ENCODE measurements around the gene MRPL4. TPM values are rescaled to one million over a fixed set of nuclear protein-coding genes. Genes with fewer than 3 reads are reported as not detected.

Gene MRPL4
- total and polyA plus RNA-seq, 10 of the 15 experiments (the other 5 are each of a cell fraction or from before 2014, with no cell fraction given): 0.79 to 221 (median 112) TPM

GRCh38 chr19:10271543-10272086 is 19.6 kb downstream of the MRPL4 start (continued):
- no peak for TF ChIP-seq CBX3 (IDR thresholded peaks at IDR 0.05; ENCODE audit: borderline replicate concordance, low read depth)
- TF ChIP-seq BHLHE40 (IDR thresholded peaks at IDR 0.05; ENCODE audit: borderline replicate concordance in 1 of 2, low read depth in 2 of 2, low read length in 1 of 2): peak; percentile 51 to 68; a peak in 3 of 4 replicates
- TF ChIP-seq PAX5 (IDR thresholded peaks at IDR 0.05; ENCODE audit: borderline replicate concordance, low read depth, low read length): 0 out of 2 replicates have a peak, but pooled peaks have one; percentile 59
- TF ChIP-seq TARDBP (IDR thresholded peaks at IDR 0.05; ENCODE audit: borderline replicate concordance): peak; percentile 24; the same call in 1 of the 2 replicates
- peak; percentile 79 for TF ChIP-seq TCF12 (IDR thresholded peaks at IDR 0.05; ENCODE audit: low read depth, low read length)
- peak; percentile 24 for TF ChIP-seq BACH1 (IDR thresholded peaks at IDR 0.05; ENCODE audit: borderline replicate concordance)
- TF ChIP-seq SMAD5 (IDR thresholded peaks at IDR 0.05; ENCODE audit: low read depth): no peak
- peak; percentile 36; the same call in 1 of the 2 replicates for TF ChIP-seq ZNF217 (IDR thresholded peaks at IDR 0.05)
- 0 out of 2 replicates have a peak, but pooled peaks have one; percentile 23 for TF ChIP-seq HCFC1 (IDR thresholded peaks at IDR 0.05; ENCODE audit: low read length)
- TF ChIP-seq HDAC2 (IDR thresholded peaks at IDR 0.05): no peak
- no peak for TF ChIP-seq HDAC6 (IDR thresholded peaks at IDR 0.05; ENCODE audit: unreplicated experiment)
- TF ChIP-seq NFIC (IDR thresholded peaks at IDR 0.05; ENCODE audit: low read depth, low read length): 0 out of 2 replicates have a peak, but pooled peaks have one; percentile 50
- 0 out of 2 replicates have a peak, but pooled peaks have one; percentile 40 for TF ChIP-seq LARP7 (IDR thresholded peaks at IDR 0.05)
- peak; percentile 87 for TF ChIP-seq PKNOX1 (IDR thresholded peaks at IDR 0.05)
- TF ChIP-seq RAD21 (IDR thresholded peaks at IDR 0.05; ENCODE audit: insufficient read depth, low read depth, low read length): no peak
- no peak for TF ChIP-seq BRCA1 (IDR thresholded peaks at IDR 0.05; ENCODE audit: low read depth, low read length)
- TF ChIP-seq FOXM1 (IDR thresholded peaks at IDR 0.05; ENCODE audit: low read depth, low read length): peak; percentile 61
- no peak for TF ChIP-seq SMC3 (IDR thresholded peaks at IDR 0.05; ENCODE audit: borderline replicate concordance, low read length)
- TF ChIP-seq SP1 (IDR thresholded peaks at IDR 0.05; ENCODE audit: low read depth, low read length): peak; percentile 36
- TF ChIP-seq CEBPB (IDR thresholded peaks at IDR 0.05; ENCODE audit: borderline replicate concordance in 1 of 2, low read depth in 2 of 2, low read length in 2 of 2): no peak
- TF ChIP-seq NFYB (IDR thresholded peaks at IDR 0.05; ENCODE audit: insufficient read depth, low read depth, low read length): no peak
- 0 out of 3 replicates have a peak, but pooled peaks have one; percentile 65 for TF ChIP-seq POU2F2 (IDR thresholded peaks at IDR 0.05; ENCODE audit: borderline replicate concordance, low read depth, low read length)
- no peak; the same call in 1 of the 2 replicates for TF ChIP-seq ATF7 (IDR thresholded peaks at IDR 0.05; ENCODE audit: low read depth)
- TF ChIP-seq BCL11A (IDR thresholded peaks at IDR 0.05; ENCODE audit: low read depth, low read length): 0 out of 2 replicates have a peak, but pooled peaks have one; percentile 5
- TF ChIP-seq CHD1 (IDR thresholded peaks at IDR 0.05; ENCODE audit: low read depth, low read length): no peak
- TF ChIP-seq ELK1 (IDR thresholded peaks at IDR 0.05; ENCODE audit: low read depth, low read length): no peak
- TF ChIP-seq MEF2A (IDR thresholded peaks at IDR 0.05; ENCODE audit: insufficient read depth, low read depth, low read length): 0 out of 2 replicates have a peak, but pooled peaks have one; percentile 10
- no peak for TF ChIP-seq RFX5 (IDR thresholded peaks at IDR 0.05; ENCODE audit: low read depth, low read length)
- no peak for TF ChIP-seq CHD2 (IDR thresholded peaks at IDR 0.05; ENCODE audit: borderline replicate concordance, low read depth, low read length)
- TF ChIP-seq SUZ12 (IDR thresholded peaks at IDR 0.05; ENCODE audit: unreplicated experiment): no peak
- no peak for TF ChIP-seq IRF5 (IDR thresholded peaks at IDR 0.05; ENCODE audit: borderline replicate concordance)

Measured in GM12878 (cell line).